Upper lobe of left lung (tissue), 6 donors: ENCODE data around the gene POLE3. TPM values are rescaled to one million over a fixed set of nuclear protein-coding genes. Genes with fewer than 3 reads are reported as not detected.

Experiments
- ATAC-seq, 2 donors: fragments of 200-7000 bp; cut with Tn5 transposase; one replicate each; pipeline ENCODE4 v1.9.1; 2022; ENCODE audit warnings: mild to moderate bottlenecking in 2 of 2, moderate library complexity in 2 of 2; ENCODE audit not compliant: low FRiP score in 2 of 2
- DNase-seq, 2 donors: peaks; one replicate each; pipeline ENCODE4 v3.0.0-alpha.2; 2019 to 2020
- H3K27ac ChIP-seq, 4 donors: fragments of 200-600 bp; sonication (generic); one replicate each; pipeline ENCODE4 v1.5.1; 2016 to 2019
- H3K27me3 ChIP-seq, 4 donors: fragments of 200-600 bp; sonication (generic); one replicate each; pipeline ENCODE4 v1.5.1; 2017 to 2019
- H3K36me3 ChIP-seq, 4 donors: fragments of 200-600 bp; sonication (generic); one replicate each; pipeline ENCODE4 v1.5.1; 2016 to 2019
- H3K4me1 ChIP-seq, 4 donors: fragments of 200-600 bp; sonication (generic); one replicate each; pipeline ENCODE4 v1.5.1; 2018 to 2019
- H3K4me3 ChIP-seq, 4 donors: fragments of 200-600 bp; sonication (generic); one replicate each; pipeline ENCODE4 v1.5.1; 2017 to 2019; ENCODE audit warnings: mild to moderate bottlenecking in 2 of 4, moderate library complexity in 1 of 4
- H3K9me3 ChIP-seq, 4 donors: fragments of 200-600 bp; sonication (generic); one replicate each; pipeline ENCODE4 v1.5.1; 2018 to 2019
- EP300 ChIP-seq, 4 donors: sonication (generic); formaldehyde crosslinking; IDR thresholded peaks; one replicate each; pipeline ENCODE4 v1.5.1; 2017; ENCODE audit warnings: antibody characterized with exemption in 4 of 4, control low read depth in 2 of 4
- POLR2A ChIP-seq, 4 donors: fragments of 450-650 bp; IDR thresholded peaks; one replicate each; pipeline ENCODE4 v1.5.1; 2016 to 2017; ENCODE audit warnings: antibody characterized with exemption in 4 of 4, mild to moderate bottlenecking in 2 of 4
- POLR2AphosphoS5 ChIP-seq, 2 donors: sonication (generic); formaldehyde crosslinking; IDR thresholded peaks; one replicate each; pipeline ENCODE4 v1.5.1; 2017; ENCODE audit warnings: antibody characterized with exemption in 2 of 2
- WGBS, 2 donors: methylation state at CpG; one replicate each; pipeline ENCODE4 v1.1.5; 2017 to 2018; 5-methylcytosine and 5-hydroxymethylcytosine counted together
- total RNA-seq, 6 donors: library from RNA; depleted of rRNA in 4 of 6; stranded (reverse); fragments of >200 nt in 4 of 6; gene quantifications; one replicate each; pipeline versions ENCODE4 v1.1.0 to v1.2.1, GENCODE V29; 2016 to 2021
- TF ChIP-seq, protein P1 (sequence below), 6 experiments: fragments of 450-650 bp in 4 of 6; fragments of 200-600 bp in 2 of 6; sonication (generic) in 2 of 6; IDR thresholded peaks; one replicate each; pipeline ENCODE4 v1.5.1; 2016 to 2019; ENCODE audit warnings: antibody characterized with exemption in 6 of 6
- donor health status: DM: no; HTN: no; CAD: no; lungs with moderate emphysema.
- donor health status: DM: no; HTN: yes; CAD: no; lungs with severe emphysema.

Gene POLE3, protein sequence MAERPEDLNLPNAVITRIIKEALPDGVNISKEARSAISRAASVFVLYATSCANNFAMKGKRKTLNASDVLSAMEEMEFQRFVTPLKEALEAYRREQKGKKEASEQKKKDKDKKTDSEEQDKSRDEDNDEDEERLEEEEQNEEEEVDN
- total RNA-seq: 10 to 100 TPM in 4 of 6 donors, 1 to 10 TPM in 2; 6.4 to 37.1 (median 28.4) TPM

- DNase-seq (peak; percentile 94 to 98), ATAC-seq (peak; percentile 99)
- Histone ChIP-seq H3K27ac (peak within 1 kb of the TSS; percentile 90 to 99 (median 94)), H3K36me3 (peaks cover 0 to 15% (median 10%) of the 10 kb centered on the region in 4 donors), H3K9me3 (no peaks in the 10 kb centered on the region), H3K27me3 (no peaks in the 10 kb centered on the region), H3K4me1 (peaks cover 9 to 33% (median 16%) of the 10 kb centered on the region in 4 donors), H3K4me3 (peak within 1 kb of the TSS; percentile 79 to 90 (median 86))
- WGBS, 2 donors: 0 to 1% methylated on average over 46 to 51 of the region's 61 CpGs
- TF ChIP-seq EP300 (IDR thresholded peaks at IDR 0.05) (peak in 2 of 4 donors; percentile 6 to 22), POLR2A (IDR thresholded peaks at IDR 0.05) (peak in 3 of 4 donors; percentile 57 to 78 (median 73)), POLR2AphosphoS5 (IDR thresholded peaks at IDR 0.05) (peak; percentile 72 to 89)
- TF ChIP-seq, protein P1, sequence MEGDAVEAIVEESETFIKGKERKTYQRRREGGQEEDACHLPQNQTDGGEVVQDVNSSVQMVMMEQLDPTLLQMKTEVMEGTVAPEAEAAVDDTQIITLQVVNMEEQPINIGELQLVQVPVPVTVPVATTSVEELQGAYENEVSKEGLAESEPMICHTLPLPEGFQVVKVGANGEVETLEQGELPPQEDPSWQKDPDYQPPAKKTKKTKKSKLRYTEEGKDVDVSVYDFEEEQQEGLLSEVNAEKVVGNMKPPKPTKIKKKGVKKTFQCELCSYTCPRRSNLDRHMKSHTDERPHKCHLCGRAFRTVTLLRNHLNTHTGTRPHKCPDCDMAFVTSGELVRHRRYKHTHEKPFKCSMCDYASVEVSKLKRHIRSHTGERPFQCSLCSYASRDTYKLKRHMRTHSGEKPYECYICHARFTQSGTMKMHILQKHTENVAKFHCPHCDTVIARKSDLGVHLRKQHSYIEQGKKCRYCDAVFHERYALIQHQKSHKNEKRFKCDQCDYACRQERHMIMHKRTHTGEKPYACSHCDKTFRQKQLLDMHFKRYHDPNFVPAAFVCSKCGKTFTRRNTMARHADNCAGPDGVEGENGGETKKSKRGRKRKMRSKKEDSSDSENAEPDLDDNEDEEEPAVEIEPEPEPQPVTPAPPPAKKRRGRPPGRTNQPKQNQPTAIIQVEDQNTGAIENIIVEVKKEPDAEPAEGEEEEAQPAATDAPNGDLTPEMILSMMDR (IDR thresholded peaks at IDR 0.05): peak in 3 of 6 experiments; percentile 5 to 35 (median 13)
Observed at GRCh38 chr9:113410207-113410864, at the start of gene POLE3, which contains the start of gene C9orf43. Gene POLE3, minus strand, starts transcription at chr9:113410675. Its CDS starts 382 bp downstream, at chr9:113410293. Gene C9orf43, plus strand, starts transcription at chr9:113410747. Its CDS starts 2,747 bp downstream, at chr9:113413494.

- no peak for ATAC-seq
Observed at GRCh38 chr9:113456235-113456634, 45.8 kb upstream of the POLE3 start.

DNA sequence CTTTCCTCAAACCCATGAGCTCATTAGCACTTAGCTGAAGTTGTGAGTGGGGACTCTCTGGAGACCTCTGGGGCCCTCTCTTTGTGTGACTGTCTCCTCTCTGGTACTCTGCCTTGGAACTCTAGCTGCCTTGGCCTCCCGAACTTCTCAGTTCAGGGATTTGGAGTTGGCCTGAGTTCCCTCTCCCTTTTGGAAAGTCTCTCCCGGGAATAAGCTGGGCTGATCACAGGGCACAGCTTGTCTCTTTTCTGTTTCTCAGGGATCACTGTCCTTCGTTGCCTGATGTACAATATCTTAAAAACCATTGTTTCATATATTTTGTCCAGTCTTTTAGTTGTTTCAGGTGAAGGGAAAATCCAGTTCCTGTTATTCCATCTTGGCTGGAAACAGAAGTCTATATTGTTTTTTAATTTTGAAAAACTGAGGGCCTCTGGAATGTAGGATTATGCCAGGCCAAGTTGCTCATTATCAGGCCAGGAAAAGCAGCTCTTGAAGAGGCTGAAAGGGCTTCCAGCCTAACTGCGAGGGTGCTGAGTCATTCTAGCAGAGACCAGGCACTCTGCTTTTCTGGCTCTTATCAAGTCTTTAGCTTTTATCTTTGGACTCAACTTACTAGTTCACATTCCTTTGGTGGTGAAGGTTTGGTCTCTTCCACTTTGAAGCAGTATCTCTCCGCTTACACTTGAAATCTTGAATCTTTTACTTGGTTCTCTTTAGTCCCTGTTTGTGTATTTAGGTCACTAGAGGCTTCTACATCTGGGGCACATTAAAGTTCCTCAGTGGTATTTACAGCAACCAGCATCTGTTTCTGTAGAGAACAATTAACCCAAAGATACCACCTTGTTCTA is 44.7 kb upstream of the POLE3 start:
- DNase-seq (peak in 1 of 2 donors; percentile 76), ATAC-seq (peak; percentile 91 to 95)
- no peak overlapping the region for H3K4me3 ChIP-seq
- H3K4me1 ChIP-seq: peaks cover 17 to 28% (median 21%) of the 10 kb centered on the region in 4 donors
- WGBS, 2 donors: 46 to 56% methylated on average over 5 of the region's 5 CpGs
- no peaks in the 10 kb centered on the region for H3K36me3 ChIP-seq
- no peak for TF ChIP-seq POLR2A (IDR thresholded peaks at IDR 0.05)
- TF ChIP-seq, protein P1 (IDR thresholded peaks at IDR 0.05): no peak
- no peak for TF ChIP-seq POLR2AphosphoS5 (IDR thresholded peaks at IDR 0.05)
- TF ChIP-seq EP300 (IDR thresholded peaks at IDR 0.05): no peak
- H3K27me3 ChIP-seq: no peaks in the 10 kb centered on the region
- H3K27ac ChIP-seq: peak overlapping the region; percentile 78 to 82 (median 82)
- no peaks in the 10 kb centered on the region for H3K9me3 ChIP-seq

More at GRCh38 chr9:113456235-113456634, 45.8 kb upstream of the POLE3 start:
- Histone ChIP-seq H3K27ac (peak overlapping the region; percentile 78 to 82 (median 82)), H3K9me3 (no peaks in the 10 kb centered on the region), H3K27me3 (no peaks in the 10 kb centered on the region), H3K4me1 (peaks cover 17 to 28% (median 21%) of the 10 kb centered on the region in 4 donors), H3K4me3 (no peak overlapping the region), H3K36me3 (no peaks in the 10 kb centered on the region)
- TF ChIP-seq, protein P1 (IDR thresholded peaks at IDR 0.05): no peak
- TF ChIP-seq EP300 (IDR thresholded peaks at IDR 0.05): no peak
- no peak for TF ChIP-seq POLR2A (IDR thresholded peaks at IDR 0.05)
- TF ChIP-seq POLR2AphosphoS5 (IDR thresholded peaks at IDR 0.05): no peak
- no peak for DNase-seq
- WGBS, 2 donors: 83 to 91% methylated on average over 2 of the region's 2 CpGs

- Histone ChIP-seq H3K27me3 (no peaks in the 10 kb centered on the region), H3K36me3 (no peaks in the 10 kb centered on the region), H3K9me3 (no peaks in the 10 kb centered on the region), H3K4me3 (no peak overlapping the region), H3K4me1 (peaks cover 21 to 28% (median 22%) of the 10 kb centered on the region in 4 donors), H3K27ac (no peak overlapping the region)
- TF ChIP-seq EP300 (IDR thresholded peaks at IDR 0.05) (no peak), POLR2AphosphoS5 (IDR thresholded peaks at IDR 0.05) (no peak), POLR2A (IDR thresholded peaks at IDR 0.05) (no peak)
- TF ChIP-seq, protein P1 (IDR thresholded peaks at IDR 0.05): no peak
- no peak for ATAC-seq
- 81 to 91% methylated on average over 4 of the region's 4 CpGs for WGBS, 2 donors
- DNase-seq: no peak
Observed at GRCh38 chr9:113452113-113452605, 41.7 kb upstream of the POLE3 start.
